Measurements from ENCODE around the gene OXER1. TPM values are rescaled to one million over a fixed set of nuclear protein-coding genes. Genes with fewer than 3 reads are reported as not detected.

Gene OXER1
- total RNA-seq, 4 donors from 2014 or later: 1.9 to 5.4 TPM; not detected in 2

- intact Hi-C loops (cut with DNase I; ENCODE audit: low total_unique reads): no loop called here
- H3K27ac ChIP-seq: no peak overlapping the region
- DNase-seq: no peak
- H3K27me3 ChIP-seq: no peaks in the 10 kb centered on the region
- TF ChIP-seq POLR2A (IDR thresholded peaks at IDR 0.05): no peak
- no peak for TF ChIP-seq CTCF (IDR thresholded peaks at IDR 0.05)
- H3K4me3 ChIP-seq: no peak overlapping the region
- no peaks in the 10 kb centered on the region for H3K9me3 ChIP-seq
- H3K4me1 ChIP-seq: no peaks in the 10 kb centered on the region
- no peaks in the 10 kb centered on the region for H3K36me3 ChIP-seq
Observed at GRCh38 chr2:42781181-42781580, 17.2 kb upstream of the OXER1 start.

- TF ChIP-seq POLR2A (IDR thresholded peaks at IDR 0.05): no peak
- no peak for TF ChIP-seq CTCF (IDR thresholded peaks at IDR 0.05)
- Histone ChIP-seq H3K4me3 (no peak overlapping the region), H3K27ac (no peak overlapping the region), H3K36me3 (no peaks in the 10 kb centered on the region), H3K9me3 (no peaks in the 10 kb centered on the region), H3K27me3 (no peaks in the 10 kb centered on the region), H3K4me1 (no peaks in the 10 kb centered on the region)
- intact Hi-C loops (cut with DNase I; ENCODE audit: low total_unique reads): no loop called here
- DNase-seq: peak in 1 of 2 donors; percentile 9
Observed at GRCh38 chr2:42777883-42778805, 14.2 kb upstream of the OXER1 start.

DNA sequence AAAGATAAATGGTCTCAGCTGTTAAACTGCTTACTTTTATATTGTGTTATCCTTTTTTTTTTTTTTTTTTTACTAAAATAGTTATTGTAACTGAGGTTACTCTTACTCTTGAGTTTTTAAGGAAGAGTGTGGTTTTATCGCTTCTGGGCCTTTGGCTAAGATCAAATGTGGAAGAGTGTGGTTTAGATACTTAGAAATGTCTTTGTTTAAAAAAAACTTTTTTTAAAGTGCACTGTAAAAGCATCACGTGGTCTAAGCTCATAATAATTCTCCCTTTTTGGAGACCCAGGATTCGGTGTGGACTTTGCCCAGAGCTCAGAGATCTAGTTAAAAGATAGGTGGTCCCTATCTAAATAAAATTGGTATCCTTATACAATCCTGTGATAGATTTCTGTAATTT, 11.9 kb upstream of the OXER1 start:
- TF ChIP-seq POLR2A (IDR thresholded peaks at IDR 0.05) (no peak), CTCF (IDR thresholded peaks at IDR 0.05) (no peak)
- no peaks in the 10 kb centered on the region for H3K9me3 ChIP-seq
- no peak for DNase-seq
- H3K36me3 ChIP-seq: no peaks in the 10 kb centered on the region
- intact Hi-C loops (cut with DNase I; ENCODE audit: low total_unique reads): no loop called here
- H3K4me1 ChIP-seq: no peaks in the 10 kb centered on the region
- no peaks in the 10 kb centered on the region for H3K27me3 ChIP-seq
- no peak overlapping the region for H3K4me3 ChIP-seq
- H3K27ac ChIP-seq: no peak overlapping the region

GRCh38 chr2:42775186-42775585, 11.3 kb upstream of the OXER1 start:
- Histone ChIP-seq H3K9me3 (no peaks in the 10 kb centered on the region), H3K36me3 (no peaks in the 10 kb centered on the region), H3K27me3 (no peaks in the 10 kb centered on the region), H3K27ac (no peak overlapping the region), H3K4me3 (no peak overlapping the region), H3K4me1 (no peaks in the 10 kb centered on the region)
- TF ChIP-seq POLR2A (IDR thresholded peaks at IDR 0.05): no peak
- TF ChIP-seq CTCF (IDR thresholded peaks at IDR 0.05): no peak
- intact Hi-C loops (cut with DNase I; ENCODE audit: low total_unique reads): no loop called here
- DNase-seq: no peak

DNA sequence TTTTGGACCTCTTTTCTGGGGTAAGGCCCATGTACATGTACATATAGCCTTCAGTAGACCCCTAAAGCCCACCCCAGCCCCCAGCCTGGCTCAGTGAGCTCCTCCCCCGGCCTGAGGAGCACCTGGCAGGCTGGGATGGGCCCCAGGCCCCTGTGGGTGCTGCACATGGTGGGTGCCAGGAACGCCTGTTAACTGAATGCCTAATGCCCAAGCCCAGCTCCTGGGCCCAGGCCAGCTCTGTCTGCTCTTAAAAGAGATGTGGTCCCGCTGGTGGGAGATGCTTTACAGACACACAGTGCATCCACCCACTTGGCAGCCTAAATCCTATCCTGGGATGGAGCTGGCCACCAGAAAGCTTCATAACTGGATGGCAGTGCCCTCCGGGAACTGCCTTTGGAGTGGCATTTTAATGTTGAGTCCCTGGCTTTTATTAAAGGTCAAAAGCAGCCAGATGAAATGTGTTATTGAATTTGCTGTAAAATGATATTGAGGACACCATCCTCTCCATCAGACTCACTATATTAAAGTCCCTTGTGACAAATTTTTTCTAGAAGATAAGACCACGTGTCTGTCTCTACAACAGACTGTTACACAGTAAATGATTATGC, 7.7 kb upstream of the OXER1 start:
- Histone ChIP-seq H3K27me3 (no peaks in the 10 kb centered on the region), H3K4me1 (no peaks in the 10 kb centered on the region), H3K27ac (no peak overlapping the region), H3K9me3 (no peaks in the 10 kb centered on the region), H3K4me3 (no peak overlapping the region), H3K36me3 (no peaks in the 10 kb centered on the region)
- DNase-seq: no peak
- intact Hi-C loops (cut with DNase I; ENCODE audit: low total_unique reads): no loop called here
- no peak for TF ChIP-seq CTCF (IDR thresholded peaks at IDR 0.05)
- no peak for TF ChIP-seq POLR2A (IDR thresholded peaks at IDR 0.05)
